Endothelial cell of umbilical vein (primary cell): ENCODE measurements around the gene OR6K6. TPM values are rescaled to one million over a fixed set of nuclear protein-coding genes. Genes with fewer than 3 reads are reported as not detected.

ENCODE experiments used
- BruUV-seq: library from RNA; stranded (reverse); fragments of 400-500 nt; replicated peaks from 2 replicates; lab custom pipeline; 2021; lab: Mats Ljungman, UMichigan
- CTCF ChIA-PET: fragments of 300-600, 350-600 bp; sonication (Branson Sonifier 250); formaldehyde crosslinking; loops from one replicate; lab custom pipeline; 2021; ENCODE audit warnings: antibody characterized with exemption, inconsistent platforms; lab: Charles Lee
- POLR2A ChIA-PET: fragments of 300-600, 350-600 bp; sonication (Branson Sonifier 250); formaldehyde crosslinking; loops from one replicate; lab custom pipeline; 2021; ENCODE audit warnings: antibody characterized with exemption, inconsistent platforms; lab: Charles Lee
- DNase-seq: peaks from one replicate; pipeline ENCODE4 v3.0.0-alpha.2; 2011; ENCODE audit warnings: low read depth, low spot score
- FAIRE-seq: peaks from 2 replicates; lab custom pipeline; 2011; peaks lifted over from hg19 to GRCh38; lab: Jason Lieb, UNC
- H2AFZ ChIP-seq: 2 replicates; pipeline ENCODE4 v1.6.0; 2012; ENCODE audit warnings: low read depth, low read length, control low read depth, inconsistent platforms
- H3K27ac ChIP-seq: 2 replicates; pipeline ENCODE4 v1.5.1; 2011; ENCODE audit warnings: low read depth, mild to moderate bottlenecking, control low read depth, low read length, moderate library complexity; ENCODE audit not compliant: insufficient read depth
- H3K27me3 ChIP-seq, 2 experiments: 2 replicates each; pipeline versions ENCODE4 v1.6.0 to v1.6.1; 2011; ENCODE audit warnings: low read length in 2 of 2, mixed read lengths in 1 of 2; ENCODE audit not compliant: control insufficient read depth in 2 of 2, insufficient read depth in 2 of 2
- H3K36me3 ChIP-seq, 2 experiments: 2 replicates in 1 of 2; 3 replicates in 1 of 2; pipeline ENCODE4 v1.5.1; 2011; ENCODE audit warnings: low read length in 2 of 2, mild to moderate bottlenecking in 1 of 2, moderate library complexity in 1 of 2; ENCODE audit not compliant: control insufficient read depth in 2 of 2, insufficient read depth in 2 of 2; ENCODE audit errors: extremely low read depth in 1 of 2
- H3K4me1 ChIP-seq: 3 replicates; pipeline ENCODE4 v1.5.1; 2011; ENCODE audit warnings: mild to moderate bottlenecking, low read length; ENCODE audit not compliant: control insufficient read depth, insufficient read depth; ENCODE audit errors: extremely low read depth
- H3K4me2 ChIP-seq: 2 replicates; pipeline ENCODE4 v1.6.1; 2011; ENCODE audit warnings: low read length, control low read depth, mixed read lengths; ENCODE audit not compliant: insufficient read depth
- H3K4me3 ChIP-seq, 3 experiments: fragments of 200-600 bp in 1 of 3; sonication (generic), shearing (Covaris generic) in 1 of 3; replicated peaks in 1 of 3; 2 replicates each; pipeline ENCODE4 v1.5.1; 2011 to 2016; ENCODE audit warnings: control low read depth in 3 of 3, low read length in 3 of 3, mild to moderate bottlenecking in 2 of 3, inconsistent platforms in 1 of 3, low read depth in 1 of 3, moderate library complexity in 1 of 3; ENCODE audit not compliant: insufficient read depth in 1 of 3
- H3K79me2 ChIP-seq: 2 replicates; pipeline ENCODE4 v1.6.0; 2012; ENCODE audit warnings: low read length, inconsistent platforms; ENCODE audit not compliant: control insufficient read depth, insufficient read depth
- H3K9ac ChIP-seq: replicated peaks from 2 replicates; pipeline ENCODE3; 2011; ENCODE audit warnings: low read length, control low read depth; ENCODE audit not compliant: insufficient read depth; ENCODE audit errors: extremely low read depth
- H3K9me1 ChIP-seq: replicated peaks from 3 replicates; pipeline ENCODE4 v1.6.0; 2011; ENCODE audit warnings: mild to moderate bottlenecking, low read length; ENCODE audit not compliant: control insufficient read depth, insufficient read depth; ENCODE audit errors: extremely low read depth
- H3K9me3 ChIP-seq: replicated peaks from 2 replicates; pipeline ENCODE4 v1.5.1; 2012; ENCODE audit warnings: low read length, inconsistent platforms; ENCODE audit not compliant: control insufficient read depth, insufficient read depth
- H4K20me1 ChIP-seq: replicated peaks from 2 replicates; pipeline ENCODE3; 2011; ENCODE audit warnings: mild to moderate bottlenecking, low read length; ENCODE audit not compliant: control insufficient read depth, insufficient read depth; ENCODE audit errors: extremely low read depth
- EZH2 ChIP-seq: IDR thresholded peaks from 2 replicates; pipeline ENCODE4 v1.6.1; 2012; ENCODE audit warnings: borderline replicate concordance, low read depth, mild to moderate bottlenecking, moderate library complexity, low read length, inconsistent platforms; ENCODE audit not compliant: severe bottlenecking
- FOS ChIP-seq: IDR thresholded peaks from 2 replicates; pipeline ENCODE4 v1.6.1; 2011; ENCODE audit warnings: mild to moderate bottlenecking, low read length, moderate library complexity, borderline replicate concordance; ENCODE audit not compliant: insufficient read depth
- GATA2 ChIP-seq: IDR thresholded peaks from 2 replicates; pipeline ENCODE4 v1.7.0; 2011; ENCODE audit warnings: low read depth, mild to moderate bottlenecking, moderate library complexity, mixed read lengths, low read length; ENCODE audit not compliant: insufficient read length, insufficient read depth
- JUN ChIP-seq: IDR thresholded peaks from 2 replicates; pipeline ENCODE4 v1.6.1; 2011; ENCODE audit warnings: borderline replicate concordance, low read depth; ENCODE audit not compliant: insufficient read length, insufficient read depth
- MAX ChIP-seq: IDR thresholded peaks from 2 replicates; pipeline ENCODE4 v1.6.1; 2011; ENCODE audit not compliant: insufficient read depth, insufficient read length
- MYC ChIP-seq: IDR thresholded peaks from one replicate; pipeline ENCODE4 v1.6.1; 2011; ENCODE audit warnings: mild to moderate bottlenecking, low read depth, low read length
- POLR2A ChIP-seq: IDR thresholded peaks from 2 replicates; pipeline ENCODE4 v1.6.1; 2012; ENCODE audit warnings: low read depth, mild to moderate bottlenecking, control low read depth, low read length
- dilution Hi-C: fragments of 300-500 bp; cut with MboI; formaldehyde crosslinking; loops from one replicate; pipeline ENCODE4 v1.15.0; 2019; ENCODE audit warnings: low sequenced_read_pairs; ENCODE audit not compliant: extremely low pct_ligation_motif_present
- intact Hi-C: fragments of 100-400 bp; cut with micrococcal nuclease; formaldehyde crosslinking; loops from one replicate; pipeline ENCODE4 v1.10.0; 2022
- polyA plus RNA-seq, 4 experiments: library from polyadenylated mRNA; depleted of rRNA in 3 of 4; stranded (reverse) in 3 of 4; unstranded in 1 of 4; fragments of >200 nt; gene quantifications; 2 replicates each; pipeline versions ENCODE4 v1.2.1 to v1.2.3, GENCODE V29; 2011 to 2012; ENCODE audit warnings: missing spikeins in 1 of 4
- total RNA-seq: library from RNA; stranded (reverse); gene quantifications from 2 replicates; pipeline ENCODE4 v1.2.3, GENCODE V29; 2021
- TF ChIP-seq, protein P1 (sequence below), 2 donors: IDR thresholded peaks; 1 replicate in 1 of 2; 2 replicates in 1 of 2; pipeline ENCODE4 v1.5.1; 2011; ENCODE audit warnings: low read length in 2 of 2, mild to moderate bottlenecking in 2 of 2, moderate library complexity in 2 of 2, control low read depth in 1 of 2, inconsistent platforms in 1 of 2, low read depth in 1 of 2; ENCODE audit not compliant: insufficient read depth in 1 of 2; ENCODE audit errors: extremely low read depth in 1 of 2

OR6K6 gene
- total and polyA plus RNA-seq, 2 donors (not counting 3 experiments of a cell fraction or from before 2014, with no cell fraction given): not detected

DNA sequence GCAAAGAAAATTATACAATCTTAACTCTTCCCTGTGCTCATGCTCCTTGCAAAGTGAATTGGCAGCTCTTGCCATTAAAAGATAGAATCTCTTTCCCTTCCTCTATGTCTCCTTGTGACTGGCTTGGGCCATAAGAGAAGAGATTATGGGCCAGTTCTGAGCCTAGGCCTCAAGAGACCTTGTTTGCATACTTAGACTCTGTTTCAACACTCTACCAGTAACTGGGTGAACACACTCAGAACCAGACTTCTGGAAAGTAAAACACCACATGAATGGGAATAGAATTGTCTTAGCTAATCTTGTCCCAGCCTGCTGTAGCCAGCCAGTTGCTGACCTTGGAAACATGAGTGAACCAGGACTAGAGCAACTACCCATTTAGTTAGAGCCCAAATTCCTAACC, 18.7 kb upstream of the OR6K6 start:
- TF ChIP-seq EZH2 (no peak), GATA2 (no peak), JUN (no peak), MYC (no peak), POLR2A (no peak), MAX (no peak), FOS (no peak)
- TF ChIP-seq, protein P1, sequence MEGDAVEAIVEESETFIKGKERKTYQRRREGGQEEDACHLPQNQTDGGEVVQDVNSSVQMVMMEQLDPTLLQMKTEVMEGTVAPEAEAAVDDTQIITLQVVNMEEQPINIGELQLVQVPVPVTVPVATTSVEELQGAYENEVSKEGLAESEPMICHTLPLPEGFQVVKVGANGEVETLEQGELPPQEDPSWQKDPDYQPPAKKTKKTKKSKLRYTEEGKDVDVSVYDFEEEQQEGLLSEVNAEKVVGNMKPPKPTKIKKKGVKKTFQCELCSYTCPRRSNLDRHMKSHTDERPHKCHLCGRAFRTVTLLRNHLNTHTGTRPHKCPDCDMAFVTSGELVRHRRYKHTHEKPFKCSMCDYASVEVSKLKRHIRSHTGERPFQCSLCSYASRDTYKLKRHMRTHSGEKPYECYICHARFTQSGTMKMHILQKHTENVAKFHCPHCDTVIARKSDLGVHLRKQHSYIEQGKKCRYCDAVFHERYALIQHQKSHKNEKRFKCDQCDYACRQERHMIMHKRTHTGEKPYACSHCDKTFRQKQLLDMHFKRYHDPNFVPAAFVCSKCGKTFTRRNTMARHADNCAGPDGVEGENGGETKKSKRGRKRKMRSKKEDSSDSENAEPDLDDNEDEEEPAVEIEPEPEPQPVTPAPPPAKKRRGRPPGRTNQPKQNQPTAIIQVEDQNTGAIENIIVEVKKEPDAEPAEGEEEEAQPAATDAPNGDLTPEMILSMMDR (IDR thresholded peaks at IDR 0.05; ENCODE audit: extremely low read depth in 1 of 2, insufficient read depth in 1 of 2, low read depth in 1 of 2, low read length in 2 of 2): no peak
- Histone ChIP-seq H3K4me1 (no peaks in the 10 kb centered on the region), H3K9me3 (no peaks in the 10 kb centered on the region), H3K4me2 (no peak overlapping the region), H3K79me2 (no peaks in the 10 kb centered on the region), H3K4me3 (no peak overlapping the region), H2AFZ (no peak overlapping the region), H3K27ac (no peak overlapping the region), H3K9ac (no peak overlapping the region), H3K27me3 (no peaks in the 10 kb centered on the region), H3K36me3 (no peaks in the 10 kb centered on the region), H4K20me1 (no peaks in the 10 kb centered on the region), H3K9me1 (no peaks in the 10 kb centered on the region)
- no peak for DNase-seq
- CTCF ChIA-PET: no interaction called here
- FAIRE-seq: no peak
- no TSS peak for BruUV-seq
- POLR2A ChIA-PET: no interaction called here
- intact Hi-C loops: no loop called here
- dilution Hi-C loops: no loop called here
